Caco-2 (cell line): Measurements from ENCODE around the gene TOMM20L. TPM values are rescaled to one million over a fixed set of nuclear protein-coding genes. Genes with fewer than 3 reads are reported as not detected.

ENCODE experiments used
- BruUV-seq: library from RNA; stranded (reverse); fragments of 400-500 nt; replicated peaks from 2 replicates; lab custom pipeline; 2021; lab: Mats Ljungman, UMichigan
- CTCF ChIA-PET: fragments of 300-600 bp; sonication (Branson Sonifier 250); formaldehyde crosslinking; loops from one replicate; lab custom pipeline; 2022; ENCODE audit warnings: antibody characterized with exemption; lab: Charles Lee
- POLR2A ChIA-PET: fragments of 300-600 bp; sonication (Branson Sonifier 250); formaldehyde crosslinking; loops from one replicate; lab custom pipeline; 2022; ENCODE audit warnings: antibody characterized with exemption; lab: Charles Lee
- DNase-seq, 2 experiments: peaks; one replicate each; pipeline versions ENCODE4 v3.0.0 to v3.0.0-alpha.2; 2020 to 2022
- H3K27me3 ChIP-seq: replicated peaks from 2 replicates; pipeline ENCODE4 v1.6.0; 2011; ENCODE audit warnings: low read length; ENCODE audit not compliant: control insufficient read depth, insufficient read depth
- H3K36me3 ChIP-seq: 2 replicates; pipeline ENCODE4 v1.5.1; 2011; ENCODE audit warnings: low read length; ENCODE audit not compliant: control insufficient read depth, insufficient read depth
- H3K4me1 ChIP-seq: fragments of 250-450 bp; sonication (Bioruptor Pico); 2 replicates; pipeline ENCODE4 v1.5.1; 2020; ENCODE audit warnings: mild to moderate bottlenecking
- H3K4me3 ChIP-seq: 2 replicates; pipeline ENCODE4 v1.5.1; 2011; ENCODE audit warnings: low read depth, mild to moderate bottlenecking, control low read depth, low read length
- H3K9me3 ChIP-seq: fragments of 250-450 bp; sonication (Bioruptor Pico); 2 replicates; pipeline ENCODE4 v1.5.1; 2020; ENCODE audit warnings: mild to moderate bottlenecking, moderate library complexity
- H3K27ac Mint-ChIP-seq: one replicate; pipeline ENCODE4 v1.8.0; 2022; ENCODE audit warnings: mixed read lengths; ENCODE audit not compliant: unreplicated experiment
- H3K27me3 Mint-ChIP-seq: one replicate; pipeline ENCODE4 v1.8.0; 2022; ENCODE audit warnings: mixed read lengths; ENCODE audit not compliant: insufficient read depth, unreplicated experiment
- H3K36me3 Mint-ChIP-seq: one replicate; pipeline ENCODE4 v1.8.0; 2022; ENCODE audit warnings: mild to moderate bottlenecking, mixed read lengths; ENCODE audit not compliant: insufficient read depth, unreplicated experiment
- H3K4me1 Mint-ChIP-seq: one replicate; pipeline ENCODE4 v1.8.0; 2022; ENCODE audit warnings: low read depth, mixed read lengths; ENCODE audit not compliant: unreplicated experiment
- H3K4me3 Mint-ChIP-seq: one replicate; pipeline ENCODE4 v1.8.0; 2022; ENCODE audit warnings: mild to moderate bottlenecking, moderate library complexity, mixed read lengths; ENCODE audit not compliant: unreplicated experiment
- H3K9me3 Mint-ChIP-seq: one replicate; pipeline ENCODE4 v1.8.0; 2022; ENCODE audit warnings: mixed read lengths; ENCODE audit not compliant: unreplicated experiment
- CTCF ChIP-seq, 2 experiments: fragments of 200-600 bp in 1 of 2; IDR thresholded peaks; 1 replicate in 1 of 2; 2 replicates in 1 of 2; pipeline versions ENCODE4 v1.5.1 to v1.8.0; 2011 to 2022; ENCODE audit warnings: antibody characterized with exemption in 1 of 2, control low read depth in 1 of 2, inconsistent platforms in 1 of 2, low read depth in 1 of 2, low read length in 1 of 2, mild to moderate bottlenecking in 1 of 2, moderate library complexity in 1 of 2; ENCODE audit not compliant: insufficient read depth in 1 of 2, severe bottlenecking in 1 of 2, unreplicated experiment in 1 of 2
- intact Hi-C: fragments of 100-400 bp; cut with micrococcal nuclease; formaldehyde crosslinking; loops from one replicate; pipeline ENCODE4 v1.10.0; 2022; ENCODE audit not compliant: unreplicated experiment
- total RNA-seq: library from RNA; stranded (reverse); gene quantifications from 2 replicates; pipeline ENCODE4 v1.2.3, GENCODE V29; 2022

TOMM20L gene
- total RNA-seq, 1 experiment from 2014 or later = 1.2 TPM

- H3K4me1 ChIP-seq = peaks cover 3% of the 10 kb centered on the region; the same call in 1 of the 2 replicates
- Mint-ChIP-seq H3K27ac (peak overlapping the region; percentile 93), H3K4me1 (no peaks in the 10 kb centered on the region), H3K4me3 (peak overlapping the region; percentile 97), H3K36me3 (peaks cover 43% of the 10 kb centered on the region), H3K27me3 (no peaks in the 10 kb centered on the region), H3K9me3 (no peaks in the 10 kb centered on the region)
- CTCF ChIA-PET = no interaction called here
- H3K9me3 ChIP-seq = no peaks in the 10 kb centered on the region
- no peaks in the 10 kb centered on the region; the same call in 1 of the 2 replicates for H3K36me3 ChIP-seq
- BruUV-seq = TSS peak; percentile 81
- H3K27me3 ChIP-seq = no peaks in the 10 kb centered on the region
- POLR2A ChIA-PET = no interaction called here
- DNase-seq = peak; percentile 75 to 77
- H3K4me3 ChIP-seq = peak overlapping the region; percentile 71
- no peak for TF ChIP-seq CTCF (IDR thresholded peaks at IDR 0.05; ENCODE audit: insufficient read depth in 1 of 2, low read depth in 1 of 2, low read length in 1 of 2, severe bottlenecking in 1 of 2, unreplicated experiment in 1 of 2)
- intact Hi-C loops = no loop called here
Measured at GRCh38 chr14:58426670-58427280, 31.0 kb downstream of the TOMM20L start.

- Mint-ChIP-seq H3K36me3 (peaks cover 38% of the 10 kb centered on the region), H3K9me3 (no peaks in the 10 kb centered on the region), H3K4me1 (no peaks in the 10 kb centered on the region), H3K27ac (peak within 1 kb of the TSS; percentile 93), H3K27me3 (no peaks in the 10 kb centered on the region), H3K4me3 (peak within 1 kb of the TSS; percentile 97)
- DNase-seq = peak; percentile 93 to 98
- POLR2A ChIA-PET = interaction anchor here (0.8 to 0.9 kb wide), 2 partner anchors 16 to 31 kb away, joined by 3 read pairs; partner anchors contain the start of gene TOMM20L
- Histone ChIP-seq H3K9me3 (no peaks in the 10 kb centered on the region), H3K36me3 (no peaks in the 10 kb centered on the region; the same call in 1 of the 2 replicates), H3K27me3 (no peaks in the 10 kb centered on the region), H3K4me3 (peak within 1 kb of the TSS; percentile 71), H3K4me1 (peaks cover 3% of the 10 kb centered on the region; the same call in 1 of the 2 replicates)
- intact Hi-C loops = no loop called here
- CTCF ChIA-PET = interaction anchor here (0.8 kb wide), 1 partner anchor 31 kb away, joined by 3 read pairs; the partner anchor contains the start of gene TOMM20L
- BruUV-seq = no TSS peak
- TF ChIP-seq CTCF (IDR thresholded peaks at IDR 0.05; ENCODE audit: insufficient read depth in 1 of 2, low read depth in 1 of 2, low read length in 1 of 2, severe bottlenecking in 1 of 2, unreplicated experiment in 1 of 2) = no peak
Measured at GRCh38 chr14:58427281-58428117, 31.8 kb downstream of the TOMM20L start, which contains the start of the genes KIAA0586 and TIMM9. Gene KIAA0586, plus strand, starts transcription at chr14:58427719. Its CDS starts 546 bp downstream, at chr14:58428265. Gene TIMM9, minus strand, starts transcription at chr14:58427531. Its CDS starts 15,586 bp downstream, at chr14:58411945.

- Mint-ChIP-seq H3K4me1 (no peaks in the 10 kb centered on the region), H3K27me3 (no peaks in the 10 kb centered on the region), H3K4me3 (peak overlapping the region; percentile 97), H3K9me3 (no peaks in the 10 kb centered on the region), H3K36me3 (peaks cover 33% of the 10 kb centered on the region), H3K27ac (peak overlapping the region; percentile 93)
- no peaks in the 10 kb centered on the region for H3K27me3 ChIP-seq
- ChIA-PET POLR2A (interaction anchor here (0.9 kb wide), 1 partner anchor 15 kb away, joined by 3 read pairs; no protein-coding TSS in a partner anchor), CTCF (interaction anchor here (0.8 kb wide), 1 partner anchor 32 kb away, joined by 3 read pairs; the partner anchor contains the start of gene TOMM20L)
- H3K9me3 ChIP-seq = no peaks in the 10 kb centered on the region
- TSS peak; percentile 84 for BruUV-seq
- H3K4me3 ChIP-seq = peak overlapping the region; percentile 71
- intact Hi-C loops = no loop called here
- H3K36me3 ChIP-seq = no peaks in the 10 kb centered on the region
- DNase-seq = peak in 1 of 2 experiments; percentile 19
- H3K4me1 ChIP-seq = peaks cover 3% of the 10 kb centered on the region; the same call in 1 of the 2 replicates
- TF ChIP-seq CTCF (IDR thresholded peaks at IDR 0.05; ENCODE audit: insufficient read depth in 1 of 2, low read depth in 1 of 2, low read length in 1 of 2, severe bottlenecking in 1 of 2, unreplicated experiment in 1 of 2) = no peak
Measured at GRCh38 chr14:58428118-58428683, 32.5 kb downstream of the TOMM20L start.
